ENCODE results near the gene SPTBN4.
"Not testable (repeated sequence)": the region's sequence is repeated elsewhere in the genome, so short reads cannot be mapped to it uniquely, and the experiment has no call there.

Gene SPTBN4

GRCh38 chr19:40441719-40442253 is 25.0 kb upstream of the SPTBN4 start:
- DNase-seq (ENCODE audit: low spot score) = no peak

GRCh38 chr19:40442328-40443130 is 24.3 kb upstream of the SPTBN4 start:
- no peak for DNase-seq (ENCODE audit: low spot score)

- DNase-seq (ENCODE audit: low spot score) = peak; percentile 99
Measured at GRCh38 chr19:40443131-40443999, 23.4 kb upstream of the SPTBN4 start.

- DNase-seq (ENCODE audit: low spot score) = peak; percentile 95
Measured at GRCh38 chr19:40444000-40444824, 22.6 kb upstream of the SPTBN4 start, which contains the start of gene SERTAD3. TSS of gene SERTAD3 (minus strand) at chr19:40444335. CDS start at chr19:40442080, 2,255 bp downstream.

- no peak for DNase-seq (ENCODE audit: low spot score)
Measured at GRCh38 chr19:40444825-40445312, 21.9 kb upstream of the SPTBN4 start.

GRCh38 chr19:40445780-40446262 is 21.0 kb upstream of the SPTBN4 start:
- DNase-seq (ENCODE audit: low spot score) = no peak

GRCh38 chr19:40446263-40446784 is 20.5 kb upstream of the SPTBN4 start:
- DNase-seq (ENCODE audit: low spot score) = no peak

- no peak for DNase-seq (ENCODE audit: low spot score)
Measured at GRCh38 chr19:40449506-40449905, 17.3 kb upstream of the SPTBN4 start.

GRCh38 chr19:40450664-40451063 is 16.1 kb upstream of the SPTBN4 start:
- DNase-seq (ENCODE audit: low spot score) = no peak

GRCh38 chr19:40452016-40452415 is 14.8 kb upstream of the SPTBN4 start:
- no peak for DNase-seq (ENCODE audit: low spot score)

- no peak for DNase-seq (ENCODE audit: low spot score)
Measured at GRCh38 chr19:40453151-40453735, 13.6 kb upstream of the SPTBN4 start.

- DNase-seq (ENCODE audit: low spot score) = not testable (repeated sequence)
Measured at GRCh38 chr19:40453943-40454342, 12.9 kb upstream of the SPTBN4 start.

- DNase-seq (ENCODE audit: low spot score) = no peak
Measured at GRCh38 chr19:40457048-40457447, 9.8 kb upstream of the SPTBN4 start.

- DNase-seq (ENCODE audit: low spot score) = no peak
Measured at GRCh38 chr19:40457953-40458596, 8.7 kb upstream of the SPTBN4 start.

- no peak for DNase-seq (ENCODE audit: low spot score)
Measured at GRCh38 chr19:40458597-40458974, 8.2 kb upstream of the SPTBN4 start.

- DNase-seq (ENCODE audit: low spot score) = no peak
Measured at GRCh38 chr19:40460185-40460584, 6.6 kb upstream of the SPTBN4 start.

- DNase-seq (ENCODE audit: low spot score) = no peak
Measured at GRCh38 chr19:40461669-40462221, 5.1 kb upstream of the SPTBN4 start.

- not testable (repeated sequence) for DNase-seq (ENCODE audit: low spot score)
Measured at GRCh38 chr19:40463587-40464037, 3.2 kb upstream of the SPTBN4 start.

- peak; percentile 74 for DNase-seq (ENCODE audit: low spot score)
Measured at GRCh38 chr19:40464059-40465024, 2.5 kb upstream of the SPTBN4 start.
